Measurements from ENCODE around the gene TLDC2.
"Not testable (repeated sequence)": the region's sequence is repeated elsewhere in the genome, so short reads cannot be mapped to it uniquely, and the experiment has no call there.

The TLDC2 gene

GRCh38 chr20:36871640-36872570 lies 4.0 kb upstream of the TLDC2 start:
- no peak for DNase-seq

GRCh38 chr20:36872852-36873251 lies 3.1 kb upstream of the TLDC2 start:
- DNase-seq, result no peak

- no peak for DNase-seq
These were observed 2.3 kb upstream of the TLDC2 start for GRCh38 chr20:36873498-36874189.

- DNase-seq, result not testable (repeated sequence)
These were observed 845 bp upstream of the TLDC2 start for GRCh38 chr20:36875093-36875492.

GRCh38 chr20:36876473-36876833 lies 515 bp downstream of the TLDC2 start:
- no peak for DNase-seq

GRCh38 chr20:36878941-36879340 lies 3.0 kb downstream of the TLDC2 start:
- no peak for DNase-seq

- no peak for DNase-seq
These were observed 4.9 kb downstream of the TLDC2 start for GRCh38 chr20:36880741-36881250.

GRCh38 chr20:36881331-36881730 lies 5.4 kb downstream of the TLDC2 start:
- no peak for DNase-seq

- DNase-seq, result no peak
These were observed 6.0 kb downstream of the TLDC2 start for GRCh38 chr20:36881888-36882287.

- no peak for DNase-seq
These were observed 8.1 kb downstream of the TLDC2 start for GRCh38 chr20:36883977-36884535.

- DNase-seq, result no peak
These were observed 9.4 kb downstream of the TLDC2 start for GRCh38 chr20:36885356-36885755.

GRCh38 chr20:36886859-36887751 lies 11.2 kb downstream of the TLDC2 start:
- DNase-seq, result peak; percentile 63

- no peak for DNase-seq
These were observed 11.8 kb downstream of the TLDC2 start for GRCh38 chr20:36887752-36888090.

- no peak for DNase-seq
These were observed 13.1 kb downstream of the TLDC2 start for GRCh38 chr20:36888880-36889516.

- DNase-seq, result no peak
These were observed 14.6 kb downstream of the TLDC2 start for GRCh38 chr20:36890586-36890985.

GRCh38 chr20:36891211-36891610 lies 15.3 kb downstream of the TLDC2 start:
- DNase-seq, result no peak

- DNase-seq, result no peak
These were observed 17.9 kb downstream of the TLDC2 start for GRCh38 chr20:36893801-36894200.

GRCh38 chr20:36895036-36895435 lies 19.1 kb downstream of the TLDC2 start:
- DNase-seq, result no peak

GRCh38 chr20:36904690-36905089 lies 28.8 kb downstream of the TLDC2 start:
- DNase-seq, result no peak

GRCh38 chr20:36905566-36905965 lies 29.6 kb downstream of the TLDC2 start:
- not testable (repeated sequence) for DNase-seq

GRCh38 chr20:36906086-36906485 lies 30.1 kb downstream of the TLDC2 start:
- not testable (repeated sequence) for DNase-seq

- DNase-seq, result no peak
These were observed 32.7 kb downstream of the TLDC2 start for GRCh38 chr20:36908603-36909002.
